Uterus (tissue), 2 donors: ENCODE measurements around the gene ZBTB44.
"Not testable (repeated sequence)": the region's sequence is repeated elsewhere in the genome, so short reads cannot be mapped to it uniquely, and the experiment has no call there.

Source experiments
- CTCF ChIP-seq, 4 experiments: fragments of 200-600 bp in 2 of 4; fragments of 450-650 bp in 2 of 4; sonication (generic) in 2 of 4; IDR thresholded peaks; one replicate each; pipeline ENCODE4 v1.5.1; 2016 to 2019; ENCODE audit warnings: antibody characterized with exemption in 4 of 4, mild to moderate bottlenecking in 2 of 4, moderate library complexity in 1 of 4
- POLR2A ChIP-seq, 2 donors: fragments of 450-650 bp; IDR thresholded peaks; one replicate each; pipeline ENCODE4 v1.6.1; 2016; ENCODE audit warnings: antibody characterized with exemption in 2 of 2, mild to moderate bottlenecking in 1 of 2, moderate library complexity in 1 of 2

DNA sequence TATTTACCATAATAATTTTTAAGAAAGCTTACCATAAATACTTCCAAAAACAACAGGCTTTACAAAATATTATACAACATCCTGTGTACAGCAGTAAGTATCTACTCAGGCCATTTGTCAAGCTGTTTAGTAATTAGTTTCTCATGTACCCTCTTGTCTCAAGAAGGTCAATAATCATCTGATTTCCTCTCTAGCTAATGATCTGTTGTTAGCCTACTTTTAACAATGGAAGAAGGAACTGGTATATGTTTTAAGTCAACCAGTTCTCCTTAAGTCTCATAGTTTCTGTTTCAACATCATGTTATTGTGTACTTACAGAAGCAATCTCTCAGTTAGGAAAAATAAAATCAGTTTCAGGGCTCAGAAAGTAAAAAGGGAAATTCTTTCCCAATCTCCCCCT is 81.2 kb downstream of the ZBTB44 start:
- TF ChIP-seq POLR2A, CTCF (IDR thresholded peaks at IDR 0.05): not testable (repeated sequence)
